ENCODE data around the gene ARHGEF17.

DNA sequence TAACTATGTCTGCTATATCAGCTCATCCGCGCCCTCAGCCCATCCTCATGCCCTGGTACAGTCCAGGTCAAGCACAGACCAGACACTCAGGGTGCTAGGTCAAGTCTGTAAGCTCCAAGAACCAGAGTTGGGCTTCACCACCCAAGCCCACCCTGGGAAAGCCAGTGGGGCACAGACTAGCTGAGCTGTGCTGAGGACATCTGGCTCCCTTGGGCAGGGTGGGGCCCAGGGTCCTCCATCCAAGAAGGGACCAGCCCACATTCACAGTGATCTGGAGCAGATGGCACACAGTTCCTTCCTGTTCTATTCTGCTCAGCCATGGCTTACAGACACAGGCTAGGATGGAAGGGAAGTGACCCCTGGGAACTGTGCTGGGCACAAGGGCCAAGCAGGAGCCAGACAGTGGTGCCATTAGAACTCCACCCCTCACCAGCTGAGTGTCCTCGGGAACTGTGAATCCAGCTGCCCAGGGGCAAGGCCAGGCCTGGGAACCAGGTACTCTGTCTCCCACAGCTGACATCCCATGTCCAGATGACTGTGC, 26.8 kb upstream of the ARHGEF17 start:
- TF ChIP-seq, protein P1, sequence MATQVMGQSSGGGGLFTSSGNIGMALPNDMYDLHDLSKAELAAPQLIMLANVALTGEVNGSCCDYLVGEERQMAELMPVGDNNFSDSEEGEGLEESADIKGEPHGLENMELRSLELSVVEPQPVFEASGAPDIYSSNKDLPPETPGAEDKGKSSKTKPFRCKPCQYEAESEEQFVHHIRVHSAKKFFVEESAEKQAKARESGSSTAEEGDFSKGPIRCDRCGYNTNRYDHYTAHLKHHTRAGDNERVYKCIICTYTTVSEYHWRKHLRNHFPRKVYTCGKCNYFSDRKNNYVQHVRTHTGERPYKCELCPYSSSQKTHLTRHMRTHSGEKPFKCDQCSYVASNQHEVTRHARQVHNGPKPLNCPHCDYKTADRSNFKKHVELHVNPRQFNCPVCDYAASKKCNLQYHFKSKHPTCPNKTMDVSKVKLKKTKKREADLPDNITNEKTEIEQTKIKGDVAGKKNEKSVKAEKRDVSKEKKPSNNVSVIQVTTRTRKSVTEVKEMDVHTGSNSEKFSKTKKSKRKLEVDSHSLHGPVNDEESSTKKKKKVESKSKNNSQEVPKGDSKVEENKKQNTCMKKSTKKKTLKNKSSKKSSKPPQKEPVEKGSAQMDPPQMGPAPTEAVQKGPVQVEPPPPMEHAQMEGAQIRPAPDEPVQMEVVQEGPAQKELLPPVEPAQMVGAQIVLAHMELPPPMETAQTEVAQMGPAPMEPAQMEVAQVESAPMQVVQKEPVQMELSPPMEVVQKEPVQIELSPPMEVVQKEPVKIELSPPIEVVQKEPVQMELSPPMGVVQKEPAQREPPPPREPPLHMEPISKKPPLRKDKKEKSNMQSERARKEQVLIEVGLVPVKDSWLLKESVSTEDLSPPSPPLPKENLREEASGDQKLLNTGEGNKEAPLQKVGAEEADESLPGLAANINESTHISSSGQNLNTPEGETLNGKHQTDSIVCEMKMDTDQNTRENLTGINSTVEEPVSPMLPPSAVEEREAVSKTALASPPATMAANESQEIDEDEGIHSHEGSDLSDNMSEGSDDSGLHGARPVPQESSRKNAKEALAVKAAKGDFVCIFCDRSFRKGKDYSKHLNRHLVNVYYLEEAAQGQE (tag by site-specific recombination; IDR thresholded peaks at IDR 0.05) = no peak
- no peak for TF ChIP-seq YY2 (tag by site-specific recombination; IDR thresholded peaks at IDR 0.05)
- TF ChIP-seq, protein P2, sequence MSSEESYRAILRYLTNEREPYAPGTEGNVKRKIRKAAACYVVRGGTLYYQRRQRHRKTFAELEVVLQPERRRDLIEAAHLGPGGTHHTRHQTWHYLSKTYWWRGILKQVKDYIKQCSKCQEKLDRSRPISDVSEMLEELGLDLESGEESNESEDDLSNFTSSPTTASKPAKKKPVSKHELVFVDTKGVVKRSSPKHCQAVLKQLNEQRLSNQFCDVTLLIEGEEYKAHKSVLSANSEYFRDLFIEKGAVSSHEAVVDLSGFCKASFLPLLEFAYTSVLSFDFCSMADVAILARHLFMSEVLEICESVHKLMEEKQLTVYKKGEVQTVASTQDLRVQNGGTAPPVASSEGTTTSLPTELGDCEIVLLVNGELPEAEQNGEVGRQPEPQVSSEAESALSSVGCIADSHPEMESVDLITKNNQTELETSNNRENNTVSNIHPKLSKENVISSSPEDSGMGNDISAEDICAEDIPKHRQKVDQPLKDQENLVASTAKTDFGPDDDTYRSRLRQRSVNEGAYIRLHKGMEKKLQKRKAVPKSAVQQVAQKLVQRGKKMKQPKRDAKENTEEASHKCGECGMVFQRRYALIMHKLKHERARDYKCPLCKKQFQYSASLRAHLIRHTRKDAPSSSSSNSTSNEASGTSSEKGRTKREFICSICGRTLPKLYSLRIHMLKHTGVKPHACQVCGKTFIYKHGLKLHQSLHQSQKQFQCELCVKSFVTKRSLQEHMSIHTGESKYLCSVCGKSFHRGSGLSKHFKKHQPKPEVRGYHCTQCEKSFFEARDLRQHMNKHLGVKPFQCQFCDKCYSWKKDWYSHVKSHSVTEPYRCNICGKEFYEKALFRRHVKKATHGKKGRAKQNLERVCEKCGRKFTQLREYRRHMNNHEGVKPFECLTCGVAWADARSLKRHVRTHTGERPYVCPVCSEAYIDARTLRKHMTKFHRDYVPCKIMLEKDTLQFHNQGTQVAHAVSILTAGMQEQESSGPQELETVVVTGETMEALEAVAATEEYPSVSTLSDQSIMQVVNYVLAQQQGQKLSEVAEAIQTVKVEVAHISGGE (tag by site-specific recombination; conservative IDR thresholded peaks at IDR 0.05; ENCODE audit: low read depth) = no peak
- TF ChIP-seq, protein P3, sequence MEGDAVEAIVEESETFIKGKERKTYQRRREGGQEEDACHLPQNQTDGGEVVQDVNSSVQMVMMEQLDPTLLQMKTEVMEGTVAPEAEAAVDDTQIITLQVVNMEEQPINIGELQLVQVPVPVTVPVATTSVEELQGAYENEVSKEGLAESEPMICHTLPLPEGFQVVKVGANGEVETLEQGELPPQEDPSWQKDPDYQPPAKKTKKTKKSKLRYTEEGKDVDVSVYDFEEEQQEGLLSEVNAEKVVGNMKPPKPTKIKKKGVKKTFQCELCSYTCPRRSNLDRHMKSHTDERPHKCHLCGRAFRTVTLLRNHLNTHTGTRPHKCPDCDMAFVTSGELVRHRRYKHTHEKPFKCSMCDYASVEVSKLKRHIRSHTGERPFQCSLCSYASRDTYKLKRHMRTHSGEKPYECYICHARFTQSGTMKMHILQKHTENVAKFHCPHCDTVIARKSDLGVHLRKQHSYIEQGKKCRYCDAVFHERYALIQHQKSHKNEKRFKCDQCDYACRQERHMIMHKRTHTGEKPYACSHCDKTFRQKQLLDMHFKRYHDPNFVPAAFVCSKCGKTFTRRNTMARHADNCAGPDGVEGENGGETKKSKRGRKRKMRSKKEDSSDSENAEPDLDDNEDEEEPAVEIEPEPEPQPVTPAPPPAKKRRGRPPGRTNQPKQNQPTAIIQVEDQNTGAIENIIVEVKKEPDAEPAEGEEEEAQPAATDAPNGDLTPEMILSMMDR (tag by site-specific recombination; IDR thresholded peaks at IDR 0.05) = no peak
